HPDE6-E6E7 (cell line): Measurements from ENCODE around the gene USP21.
A peak's percentile ranks its signal among the peaks of the same experiment; 100 is the strongest.

Experiments
- DNase-seq: peaks from one replicate; pipeline ENCODE4 v3.0.0; 2011; ENCODE audit warnings: missing footprints; ENCODE audit errors: extremely low spot score

The USP21 gene

GRCh38 chr1:161133220-161133740 is 26.0 kb upstream of the USP21 start:
- no peak for DNase-seq

- no peak for DNase-seq
These were observed 21.4 kb upstream of the USP21 start for GRCh38 chr1:161137881-161138280.

DNA sequence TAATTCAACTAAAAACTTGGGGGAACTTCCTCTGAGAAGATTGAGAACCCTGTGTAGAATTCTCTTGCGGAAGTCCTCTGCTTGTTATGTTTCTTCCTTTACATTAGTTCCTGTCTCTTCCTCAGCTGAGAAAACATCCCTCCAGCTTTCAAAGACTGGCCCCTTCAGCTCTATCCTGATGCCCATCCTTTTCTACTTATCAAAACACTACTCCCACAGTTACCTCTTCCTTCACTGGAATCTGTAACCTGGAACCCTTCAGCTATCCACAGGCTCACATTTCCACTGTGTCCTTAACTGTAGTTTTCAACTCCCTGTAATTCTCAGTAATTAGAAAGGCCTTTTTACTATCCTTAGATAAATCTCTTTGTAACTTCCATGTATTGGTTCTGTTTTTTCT is 20.9 kb upstream of the USP21 start:
- no peak for DNase-seq

- DNase-seq: peak; percentile 39
These were observed 19.5 kb upstream of the USP21 start for GRCh38 chr1:161139766-161140165.

GRCh38 chr1:161140755-161141400 is 18.4 kb upstream of the USP21 start:
- DNase-seq: no peak

- DNase-seq: no peak
These were observed 13.5 kb upstream of the USP21 start for GRCh38 chr1:161145832-161146231.

DNA sequence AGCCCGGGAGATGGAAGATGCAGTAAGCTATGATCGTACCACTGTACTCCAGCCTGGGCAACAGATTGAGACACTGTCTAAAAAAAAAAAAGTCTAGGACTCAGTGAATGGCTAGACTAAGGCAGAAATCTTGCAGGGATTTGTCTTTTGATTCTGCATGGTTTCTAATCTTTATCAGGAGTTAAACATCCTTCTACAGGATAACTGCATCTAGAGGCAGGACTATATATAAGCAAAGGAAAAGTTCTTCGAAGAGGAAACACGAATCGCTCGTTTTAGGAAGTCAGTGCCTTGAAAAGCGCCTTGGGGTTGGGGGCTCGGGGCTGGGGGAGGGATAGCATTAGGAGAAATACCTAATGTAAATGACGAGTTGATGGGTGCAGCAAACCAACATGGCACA is 6.1 kb upstream of the USP21 start:
- DNase-seq: no peak

GRCh38 chr1:161153682-161154337 is 5.5 kb upstream of the USP21 start, which contains the start of gene UFC1:
Gene UFC1 (plus strand): TSS chr1:161153978. CDS start chr1:161153998, 20 bp downstream.
- DNase-seq: peak; percentile 82

- DNase-seq: no peak
These were observed 1.4 kb upstream of the USP21 start for GRCh38 chr1:161157867-161158266.

GRCh38 chr1:161158316-161159010 is 837 bp upstream of the USP21 start:
- DNase-seq: no peak

GRCh38 chr1:161159913-161160243 is 578 bp downstream of the USP21 start:
- no peak for DNase-seq

DNA sequence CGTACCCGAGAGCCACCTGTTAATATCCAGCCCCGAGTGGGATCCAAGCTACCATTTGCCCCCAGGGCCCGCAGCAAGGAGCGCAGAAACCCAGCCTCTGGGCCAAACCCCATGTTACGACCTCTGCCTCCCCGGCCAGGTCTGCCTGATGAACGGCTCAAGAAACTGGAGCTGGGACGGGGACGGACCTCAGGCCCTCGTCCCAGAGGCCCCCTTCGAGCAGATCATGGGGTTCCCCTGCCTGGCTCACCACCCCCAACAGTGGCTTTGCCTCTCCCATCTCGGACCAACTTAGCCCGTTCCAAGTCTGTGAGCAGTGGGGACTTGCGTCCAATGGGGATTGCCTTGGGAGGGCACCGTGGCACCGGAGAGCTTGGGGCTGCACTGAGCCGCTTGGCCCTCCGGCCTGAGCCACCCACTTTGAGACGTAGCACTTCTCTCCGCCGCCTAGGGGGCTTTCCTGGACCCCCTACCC is 1.4 kb downstream of the USP21 start:
- DNase-seq: no peak

DNA sequence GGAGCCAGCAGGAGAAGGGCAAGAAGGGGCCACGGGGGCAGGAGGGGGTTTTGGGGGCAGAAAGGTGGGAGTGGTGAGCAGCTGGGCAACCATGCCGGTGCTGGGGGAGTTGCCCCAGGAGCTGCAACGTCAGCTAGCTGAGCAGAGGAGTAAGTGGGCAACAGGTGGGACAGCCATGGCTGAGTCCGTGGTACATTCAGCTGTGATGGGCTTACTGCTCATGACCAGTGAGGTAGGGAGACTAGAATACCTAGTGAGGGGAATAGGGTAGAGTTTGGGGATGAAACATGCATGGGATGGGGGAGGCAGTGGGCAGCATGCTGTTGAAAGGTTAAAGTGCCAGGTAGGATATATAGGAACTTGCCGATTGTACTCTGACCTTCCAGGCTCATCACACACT is 2.4 kb downstream of the USP21 start:
- no peak for DNase-seq

GRCh38 chr1:161162052-161162451 is 2.8 kb downstream of the USP21 start:
- DNase-seq: no peak

DNA sequence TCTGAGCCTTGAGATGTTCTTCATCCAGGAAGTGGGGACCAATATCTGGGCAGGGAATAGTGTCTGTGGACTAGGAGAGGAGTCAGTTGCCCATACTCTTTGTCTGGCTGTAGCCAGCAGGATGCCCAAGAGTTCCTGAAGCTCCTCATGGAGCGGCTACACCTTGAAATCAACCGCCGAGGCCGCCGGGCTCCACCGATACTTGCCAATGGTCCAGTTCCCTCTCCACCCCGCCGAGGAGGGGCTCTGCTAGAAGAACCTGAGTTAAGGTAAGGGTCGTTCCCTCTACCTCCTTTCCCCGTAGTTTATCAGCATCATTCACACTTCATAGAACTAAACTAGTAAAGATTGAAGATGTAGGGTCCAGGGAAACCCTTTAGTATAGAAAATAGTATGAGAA is 3.5 kb downstream of the USP21 start:
- DNase-seq: no peak

DNA sequence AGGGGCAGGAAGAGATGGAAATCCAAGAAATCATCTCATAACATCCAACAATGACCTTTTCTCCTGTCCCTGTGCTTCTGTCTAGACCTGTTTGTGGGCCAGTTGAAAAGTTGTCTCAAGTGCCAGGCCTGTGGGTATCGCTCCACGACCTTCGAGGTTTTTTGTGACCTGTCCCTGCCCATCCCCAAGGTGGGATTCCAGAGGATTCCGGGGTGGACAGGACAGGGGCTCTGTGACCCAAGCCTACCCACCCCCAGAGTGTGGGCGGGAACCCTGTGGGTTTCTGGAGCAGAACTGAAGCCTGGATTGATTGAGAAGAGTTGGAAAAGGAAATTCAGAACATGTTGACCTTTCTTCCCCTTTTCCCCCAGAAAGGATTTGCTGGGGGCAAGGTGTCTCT is 4.5 kb downstream of the USP21 start:
- no peak for DNase-seq

DNA sequence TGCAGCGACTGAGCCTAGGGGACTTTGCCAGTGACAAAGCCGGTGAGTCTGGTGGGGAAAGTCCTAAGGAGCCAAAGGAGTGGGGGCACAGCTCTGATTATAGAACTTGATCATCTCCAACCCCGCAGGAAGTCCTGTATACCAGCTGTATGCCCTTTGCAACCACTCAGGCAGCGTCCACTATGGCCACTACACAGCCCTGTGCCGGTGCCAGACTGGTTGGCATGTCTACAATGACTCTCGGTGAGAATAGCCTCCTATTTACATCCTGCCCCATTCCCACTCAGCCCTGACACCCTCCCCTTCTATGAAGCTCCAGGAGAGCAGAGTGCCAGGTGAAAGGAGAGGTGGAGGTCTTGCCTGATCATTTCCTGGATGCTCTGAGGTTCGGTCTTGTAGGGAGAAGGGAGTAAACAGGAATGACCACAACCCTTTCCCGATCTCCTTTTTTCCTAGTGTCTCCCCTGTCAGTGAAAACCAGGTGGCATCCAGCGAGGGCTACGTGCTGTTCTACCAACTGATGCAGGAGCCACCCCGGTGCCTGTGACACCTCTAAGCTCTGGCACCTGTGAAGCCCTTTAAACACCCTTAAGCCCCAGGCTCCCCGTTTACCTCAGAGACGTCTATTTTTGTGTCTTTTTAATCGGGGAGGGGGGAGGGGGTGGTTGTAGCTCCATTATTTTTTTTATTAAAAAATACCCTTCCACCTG is 5.8 kb downstream of the USP21 start:
- no peak for DNase-seq

DNA sequence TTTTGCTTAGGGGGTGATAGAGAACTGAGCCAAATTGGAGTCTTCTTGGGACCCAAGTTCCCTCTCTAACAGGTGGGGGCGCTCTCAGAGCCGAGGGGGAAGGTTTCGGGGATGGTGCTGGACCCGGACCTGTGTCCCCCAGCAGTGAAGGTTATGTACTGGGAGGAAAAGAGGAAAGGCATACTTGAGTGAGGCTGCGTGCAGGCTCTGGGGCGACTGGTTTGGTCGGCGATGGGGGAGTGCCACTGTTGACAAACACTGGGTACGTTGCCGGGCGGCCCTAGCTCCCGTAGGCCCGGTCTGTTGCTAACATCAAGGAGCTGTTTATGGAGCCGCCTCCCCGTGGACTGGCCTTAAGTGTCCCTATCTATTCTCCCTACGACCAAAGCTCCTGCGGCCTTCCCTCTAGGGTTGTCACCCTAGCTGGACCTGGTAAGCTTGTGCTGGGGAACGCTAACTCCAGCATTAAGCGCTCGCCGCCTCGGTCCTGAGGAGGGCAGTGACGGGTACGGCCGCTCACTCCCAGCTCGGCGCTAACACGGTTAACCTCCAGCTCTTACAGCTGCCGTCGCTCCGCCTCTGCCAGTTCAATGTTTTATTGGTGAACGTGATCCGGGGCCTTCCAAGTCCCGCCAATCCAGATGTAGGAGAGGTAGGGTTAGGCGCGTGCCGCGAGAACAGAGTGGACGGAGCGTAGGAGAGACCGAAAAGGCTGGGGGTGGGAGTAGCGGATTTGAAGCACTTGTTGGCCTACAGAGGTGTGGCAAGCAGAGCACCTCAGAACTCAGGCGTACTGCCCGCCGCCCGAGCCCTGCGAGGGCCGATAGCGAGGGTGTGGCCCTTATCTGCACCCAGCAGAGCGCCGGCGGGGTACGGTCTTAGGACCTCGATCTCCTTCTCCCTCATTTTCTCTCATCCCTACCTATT is 6.7 kb downstream of the USP21 start, which contains the start of gene PPOX:
PPOX (plus strand) TSS at position 685 of the 927 bp plus-strand sequence. CDS start 422 bp downstream, outside the sequence.
- peak; percentile 94 for DNase-seq

GRCh38 chr1:161166669-161167548 is 7.6 kb downstream of the USP21 start:
- DNase-seq: no peak

DNA sequence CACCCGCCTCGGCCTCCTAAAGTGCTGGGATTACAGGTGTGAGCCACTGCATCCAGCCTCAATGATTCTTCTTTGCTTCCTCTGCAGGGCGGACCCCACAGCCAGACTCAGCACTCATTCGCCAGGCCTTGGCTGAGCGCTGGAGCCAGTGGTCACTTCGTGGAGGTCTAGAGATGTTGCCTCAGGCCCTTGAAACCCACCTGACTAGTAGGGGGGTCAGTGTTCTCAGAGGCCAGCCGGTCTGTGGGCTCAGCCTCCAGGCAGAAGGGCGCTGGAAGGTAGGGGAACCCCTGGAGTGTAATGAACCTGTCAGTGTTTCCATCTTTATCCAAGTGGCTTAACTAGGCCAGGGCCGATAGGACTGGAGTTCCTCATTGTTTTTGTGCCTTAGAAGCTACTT is 9.6 kb downstream of the USP21 start:
- DNase-seq: no peak
